Panc1 (cell line): Measurements from ENCODE around the gene CNBP. TPM values are rescaled to one million over a fixed set of nuclear protein-coding genes. Genes with fewer than 3 reads are reported as not detected.

Source experiments
- ATAC-seq: fragments of 200-7000 bp; cut with Tn5 transposase; 2 replicates; pipeline ENCODE4 v1.9.1; 2020; ENCODE audit warnings: mild to moderate bottlenecking, moderate library complexity
- BruUV-seq: library from RNA; stranded (reverse); fragments of 400-500 nt; replicated peaks from 2 replicates; lab custom pipeline; 2021; lab: Mats Ljungman, UMichigan
- CTCF ChIA-PET: fragments of 300-600 bp; sonication (Branson Sonifier 250); formaldehyde crosslinking; loops from one replicate; lab custom pipeline; 2022; ENCODE audit warnings: antibody characterized with exemption; lab: Charles Lee
- POLR2A ChIA-PET: fragments of 300-600 bp; sonication (Branson Sonifier 250); formaldehyde crosslinking; loops from one replicate; lab custom pipeline; 2022; ENCODE audit warnings: antibody characterized with exemption; lab: Charles Lee
- DNase-seq: peaks from one replicate; pipeline ENCODE4 v3.0.0-alpha.2; 2010; ENCODE audit warnings: low read depth, low spot score
- H3K27ac ChIP-seq: 2 replicates; pipeline ENCODE4 v1.5.1; 2011; ENCODE audit warnings: mild to moderate bottlenecking, low read length, inconsistent platforms
- H3K27me3 ChIP-seq: fragments of 200-500 bp; sonication (Bioruptor generic); 2 replicates; pipeline ENCODE4 v1.6.0; 2014; ENCODE audit warnings: low read length, inconsistent platforms; ENCODE audit not compliant: control insufficient read depth, insufficient read depth
- H3K36me3 ChIP-seq: fragments of 200-500 bp; sonication (Bioruptor generic); 2 replicates; pipeline ENCODE4 v1.5.1; 2014; ENCODE audit warnings: inconsistent platforms, mild to moderate bottlenecking, low read length, moderate library complexity; ENCODE audit not compliant: control insufficient read depth, insufficient read depth
- H3K4me1 ChIP-seq: 2 replicates; pipeline ENCODE4 v1.5.1; 2011; ENCODE audit warnings: inconsistent platforms, mild to moderate bottlenecking, low read length, moderate library complexity; ENCODE audit not compliant: control insufficient read depth, insufficient read depth
- H3K4me3 ChIP-seq, 2 experiments: 2 replicates each; pipeline ENCODE4 v1.5.1; 2011 to 2012; ENCODE audit warnings: low read depth in 2 of 2, low read length in 2 of 2, mild to moderate bottlenecking in 2 of 2, inconsistent platforms in 1 of 2, moderate library complexity in 1 of 2
- H3K9me3 ChIP-seq: fragments of 200-500 bp; sonication (Bioruptor generic); 2 replicates; pipeline ENCODE4 v1.5.1; 2014; ENCODE audit warnings: low read depth, mild to moderate bottlenecking, inconsistent platforms, low read length, moderate library complexity; ENCODE audit not compliant: control insufficient read depth, insufficient read depth
- CTCF ChIP-seq: fragments of 450-650 bp; IDR thresholded peaks from 2 replicates; pipeline ENCODE4 v1.5.1; 2017; ENCODE audit warnings: mild to moderate bottlenecking
- POLR2AphosphoS5 ChIP-seq: IDR thresholded peaks from 2 replicates; pipeline ENCODE4 v1.6.1; 2012; ENCODE audit warnings: mild to moderate bottlenecking, low read depth, low read length, moderate library complexity
- REST ChIP-seq, 2 experiments: IDR thresholded peaks; 2 replicates each; pipeline ENCODE4 v1.6.1; 2011 to 2012; ENCODE audit warnings: low read depth in 2 of 2, control low read depth in 1 of 2, low read length in 1 of 2, mild to moderate bottlenecking in 1 of 2, moderate library complexity in 1 of 2; ENCODE audit not compliant: insufficient read depth in 1 of 2
- SIN3A ChIP-seq: IDR thresholded peaks from 2 replicates; pipeline ENCODE4 v1.6.1; 2012; ENCODE audit warnings: low read depth, mild to moderate bottlenecking, low read length, moderate library complexity, borderline replicate concordance; ENCODE audit not compliant: insufficient read depth
- TCF7L2 ChIP-seq: IDR thresholded peaks from 2 replicates; pipeline ENCODE4 v1.6.1; 2011; ENCODE audit warnings: mild to moderate bottlenecking, low read depth, low read length, inconsistent platforms
- in situ Hi-C: cut with HindIII; loops from 2 replicates; pipeline ENCODE4 v1.10.0; 2016; ENCODE audit warnings: low sequenced_read_pairs, low pct_unique_long_range_greater_than_20kb
- intact Hi-C: fragments of 100-400 bp; cut with micrococcal nuclease; formaldehyde crosslinking; loops from one replicate; pipeline ENCODE4 v1.10.0; 2022; ENCODE audit not compliant: unreplicated experiment
- total RNA-seq: library from RNA; stranded (reverse); gene quantifications from one replicate; pipeline ENCODE4 v1.2.1, GENCODE V29; 2021; ENCODE audit not compliant: unreplicated experiment

The CNBP gene
- total RNA-seq, 1 experiment from 2014 or later = 355 TPM

GRCh38 chr3:129230311-129231019 lies 46.8 kb upstream of the CNBP start:
- Histone ChIP-seq H3K9me3 (no peaks in the 10 kb centered on the region), H3K27me3 (no peaks in the 10 kb centered on the region), H3K36me3 (no peaks in the 10 kb centered on the region), H3K4me3 (no peak overlapping the region), H3K27ac (peak overlapping the region; percentile 94), H3K4me1 (peaks cover 56% of the 10 kb centered on the region)
- POLR2A ChIA-PET = interaction anchor here (0.6 to 0.7 kb wide), 2 partner anchors 169 to 351 kb away, joined by 4 to 7 read pairs; no protein-coding TSS in a partner anchor
- CTCF ChIA-PET = interaction anchor here (0.5 to 1.1 kb wide), 2 partner anchors 15 to 24 kb away, joined by 6 to 7 read pairs; no protein-coding TSS in a partner anchor
- in situ Hi-C loops (no loop called here), intact Hi-C loops (no loop called here)
- TF ChIP-seq CTCF = no peak
- TF ChIP-seq SIN3A = no peak
- TF ChIP-seq POLR2AphosphoS5 = 0 out of 2 replicates have a peak, but pooled peaks have one; percentile 36
- no TSS peak for BruUV-seq
- peak; percentile 74 for ATAC-seq
- DNase-seq = peak; percentile 56

- no peak for TF ChIP-seq POLR2AphosphoS5
- TF ChIP-seq REST (IDR thresholded peaks at IDR 0.05; ENCODE audit: insufficient read depth in 1 of 2, low read depth in 2 of 2, low read length in 1 of 2) = no peak
- no peak for TF ChIP-seq SIN3A
- TF ChIP-seq TCF7L2 = no peak
- TF ChIP-seq CTCF = no peak
- Histone ChIP-seq H3K4me1 (peaks cover 70% of the 10 kb centered on the region), H3K9me3 (no peaks in the 10 kb centered on the region), H3K27ac (peak overlapping the region; percentile 94), H3K36me3 (no peaks in the 10 kb centered on the region), H3K4me3 (no peak overlapping the region), H3K27me3 (no peaks in the 10 kb centered on the region)
- BruUV-seq = no TSS peak
- in situ Hi-C loops (no loop called here), intact Hi-C loops (loop anchor here (5.0 kb wide), 1 partner anchor 47 kb away; the partner anchor contains the start of gene CNBP)
- ChIA-PET CTCF (interaction anchor here (1.0 to 1.3 kb wide), 2 partner anchors 13 to 16 kb away, joined by 4 to 5 read pairs; no protein-coding TSS in a partner anchor), POLR2A (interaction anchor here (0.6 kb wide), 1 partner anchor 107 kb away, joined by 3 read pairs; the partner anchor contains the start of gene RAB43)
- DNase-seq = no peak
- peak; percentile 35 for ATAC-seq
Observed at GRCh38 chr3:129228891-129229585, 45.3 kb upstream of the CNBP start.
